Type B pancreatic cell (in vitro differentiated cells): ENCODE results near the gene TRPV6. TPM values are rescaled to one million over a fixed set of nuclear protein-coding genes. Genes with fewer than 3 reads are reported as not detected.

ENCODE experiments used
- DNase-seq: peaks from one replicate; pipeline ENCODE4 v3.0.0; 2021; ENCODE audit warnings: mixed read lengths; ENCODE audit not compliant: unreplicated experiment; ENCODE audit errors: extremely low spot score
- H3K27ac Mint-ChIP-seq: 2 replicates; pipeline ENCODE4 v1.8.0; 2021; ENCODE audit warnings: mild to moderate bottlenecking, mixed read lengths
- H3K27me3 Mint-ChIP-seq: 2 replicates; pipeline ENCODE4 v1.8.0; 2021; ENCODE audit warnings: mixed read lengths
- H3K36me3 Mint-ChIP-seq: 2 replicates; pipeline ENCODE4 v1.8.0; 2021; ENCODE audit warnings: mixed read lengths
- H3K4me1 Mint-ChIP-seq: one replicate; pipeline ENCODE4 v1.8.0; 2021; ENCODE audit warnings: mixed read lengths; ENCODE audit not compliant: unreplicated experiment
- H3K4me3 Mint-ChIP-seq: 2 replicates; pipeline ENCODE4 v1.8.0; 2021; ENCODE audit warnings: mild to moderate bottlenecking, mixed read lengths
- H3K9me3 Mint-ChIP-seq: 2 replicates; pipeline ENCODE4 v1.8.0; 2021; ENCODE audit warnings: mixed read lengths
- total RNA-seq: library from RNA; stranded (reverse); gene quantifications from 2 replicates; pipeline ENCODE4 v1.2.1, GENCODE V29; 2021; ENCODE audit warnings: low replicate concordance
- TF ChIP-seq, protein P1 (sequence below): fragments of 200-600 bp; sonication (generic); conservative IDR thresholded peaks from 2 replicates; pipeline ENCODE4 v1.5.0; 2021; ENCODE audit warnings: antibody characterized with exemption, mild to moderate bottlenecking

Gene TRPV6
- total RNA-seq, 1 donor from 2014 or later = 8.1 TPM

DNA sequence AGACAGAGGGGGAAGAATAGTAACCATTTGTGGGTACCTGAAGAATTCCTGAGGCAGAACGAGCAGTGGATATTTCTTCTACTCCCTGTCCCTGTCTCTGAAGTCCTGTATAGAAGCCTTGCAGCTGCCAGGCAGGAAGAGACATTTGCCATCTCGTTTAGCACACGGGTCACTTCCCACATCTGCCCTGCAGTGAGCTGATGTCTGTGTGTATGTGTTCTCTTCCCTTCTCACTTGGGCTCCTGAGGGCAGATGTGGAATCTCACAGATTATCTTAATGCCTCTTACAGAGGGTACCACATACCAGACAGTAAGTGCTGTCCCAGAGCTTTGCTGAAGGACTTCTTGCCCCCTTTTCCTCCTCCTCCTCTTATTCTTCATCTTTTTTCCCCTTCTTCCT, 14.1 kb upstream of the TRPV6 start:
- Mint-ChIP-seq H3K36me3 (no peaks in the 10 kb centered on the region), H3K27me3 (peaks cover 3% of the 10 kb centered on the region), H3K27ac (no peak overlapping the region), H3K4me1 (no peaks in the 10 kb centered on the region), H3K9me3 (no peaks in the 10 kb centered on the region), H3K4me3 (no peak overlapping the region)
- TF ChIP-seq, protein P1, sequence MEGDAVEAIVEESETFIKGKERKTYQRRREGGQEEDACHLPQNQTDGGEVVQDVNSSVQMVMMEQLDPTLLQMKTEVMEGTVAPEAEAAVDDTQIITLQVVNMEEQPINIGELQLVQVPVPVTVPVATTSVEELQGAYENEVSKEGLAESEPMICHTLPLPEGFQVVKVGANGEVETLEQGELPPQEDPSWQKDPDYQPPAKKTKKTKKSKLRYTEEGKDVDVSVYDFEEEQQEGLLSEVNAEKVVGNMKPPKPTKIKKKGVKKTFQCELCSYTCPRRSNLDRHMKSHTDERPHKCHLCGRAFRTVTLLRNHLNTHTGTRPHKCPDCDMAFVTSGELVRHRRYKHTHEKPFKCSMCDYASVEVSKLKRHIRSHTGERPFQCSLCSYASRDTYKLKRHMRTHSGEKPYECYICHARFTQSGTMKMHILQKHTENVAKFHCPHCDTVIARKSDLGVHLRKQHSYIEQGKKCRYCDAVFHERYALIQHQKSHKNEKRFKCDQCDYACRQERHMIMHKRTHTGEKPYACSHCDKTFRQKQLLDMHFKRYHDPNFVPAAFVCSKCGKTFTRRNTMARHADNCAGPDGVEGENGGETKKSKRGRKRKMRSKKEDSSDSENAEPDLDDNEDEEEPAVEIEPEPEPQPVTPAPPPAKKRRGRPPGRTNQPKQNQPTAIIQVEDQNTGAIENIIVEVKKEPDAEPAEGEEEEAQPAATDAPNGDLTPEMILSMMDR = no peak
- DNase-seq = no peak

DNA sequence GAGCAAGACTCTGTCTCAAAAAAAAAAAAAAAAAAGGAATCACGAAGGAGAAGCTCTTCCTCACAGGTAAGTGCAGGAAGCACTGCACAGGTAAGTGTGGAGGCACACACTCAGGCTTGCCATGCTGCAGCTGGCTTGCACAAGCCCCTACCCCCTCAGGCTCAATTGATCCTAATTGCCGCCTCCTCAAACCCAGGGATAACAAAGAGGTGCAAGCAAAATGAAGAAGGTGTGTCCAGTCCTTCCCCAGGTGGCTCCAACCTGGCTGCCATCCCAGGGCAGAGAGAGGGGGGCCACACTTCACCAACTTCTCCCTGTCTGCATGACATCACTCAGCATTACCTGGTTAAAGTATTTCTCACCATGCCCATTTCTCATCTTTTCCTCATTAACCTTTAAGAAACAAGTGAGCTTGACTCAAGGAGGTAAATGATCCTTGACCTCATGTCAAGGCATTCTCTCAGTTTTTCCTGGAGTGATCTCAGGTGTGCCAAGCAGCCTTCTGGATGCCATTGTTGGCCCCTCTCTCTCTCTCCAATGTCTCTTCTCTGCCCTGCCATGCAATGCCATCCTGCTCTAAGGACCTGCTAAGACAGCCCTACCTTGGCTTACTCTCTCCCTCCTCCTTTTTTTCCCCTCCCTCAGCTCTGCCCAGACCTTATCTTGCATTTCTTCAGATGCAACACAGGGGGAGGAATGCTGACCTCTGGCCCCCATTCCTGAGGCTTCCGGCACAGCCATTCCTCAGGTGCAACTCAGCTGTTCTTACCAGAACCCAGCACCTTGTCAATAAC, 13.0 kb upstream of the TRPV6 start:
- peaks cover 3% of the 10 kb centered on the region for H3K27me3 Mint-ChIP-seq
- H3K27ac Mint-ChIP-seq = no peak overlapping the region
- no peaks in the 10 kb centered on the region for H3K9me3 Mint-ChIP-seq
- H3K36me3 Mint-ChIP-seq = no peaks in the 10 kb centered on the region
- H3K4me1 Mint-ChIP-seq = no peaks in the 10 kb centered on the region
- TF ChIP-seq, protein P1 = no peak
- DNase-seq = no peak
- H3K4me3 Mint-ChIP-seq = no peak overlapping the region

DNA sequence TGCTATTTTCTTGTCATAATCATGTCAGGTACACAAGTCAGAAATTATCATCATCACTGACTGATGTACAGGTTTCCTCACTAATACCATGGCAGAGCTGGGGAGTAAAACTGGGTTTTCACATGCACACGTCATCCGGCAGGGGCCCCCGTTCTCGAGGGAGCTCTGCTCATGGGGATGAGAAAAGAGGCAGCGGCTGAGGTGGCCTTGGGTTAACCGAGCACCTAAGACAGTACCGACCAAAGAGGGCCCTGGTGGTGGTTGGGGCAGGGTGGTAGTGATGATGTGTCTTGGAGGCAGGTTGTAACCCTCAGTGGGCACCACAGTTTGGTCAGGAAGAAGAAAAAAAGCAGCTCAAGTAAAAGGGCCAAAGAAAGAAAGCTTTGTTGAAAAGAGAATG, 12.1 kb upstream of the TRPV6 start:
- no peak overlapping the region for H3K27ac Mint-ChIP-seq
- peak; percentile 47 for DNase-seq

DNA sequence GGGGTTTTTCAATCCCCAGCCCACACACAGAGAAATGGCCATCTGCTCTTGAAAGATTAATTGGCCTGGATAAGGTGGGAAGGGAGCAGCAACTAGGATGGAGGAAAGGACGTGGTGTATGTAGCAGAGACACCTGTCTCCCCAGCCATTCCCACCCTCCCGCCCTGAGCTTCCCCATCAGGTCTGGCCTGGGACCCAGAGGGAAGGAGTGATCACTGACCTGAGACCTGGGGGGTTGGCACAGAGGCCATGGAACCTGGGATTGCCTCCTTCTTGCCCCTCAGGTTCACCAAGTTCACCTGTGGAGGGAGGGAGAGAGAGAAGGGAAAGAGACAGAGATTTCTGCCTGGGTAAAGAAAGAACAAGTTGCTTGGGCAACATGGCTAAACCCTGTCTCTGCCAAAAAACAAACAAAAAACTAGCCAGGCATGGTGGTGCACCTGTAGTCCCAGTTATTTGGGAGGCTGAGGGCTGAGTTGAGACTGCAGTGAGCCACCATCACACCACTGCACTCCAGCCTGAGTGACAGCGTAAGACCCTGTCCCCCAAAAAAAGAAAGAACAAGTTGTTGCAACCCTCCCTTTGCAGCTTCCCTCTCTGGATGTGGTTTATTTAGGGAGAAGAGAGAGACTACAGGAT, 11.3 kb upstream of the TRPV6 start:
- no peaks in the 10 kb centered on the region for H3K4me1 Mint-ChIP-seq
- H3K4me3 Mint-ChIP-seq = no peak overlapping the region
- DNase-seq = peak; percentile 8
- H3K9me3 Mint-ChIP-seq = no peaks in the 10 kb centered on the region
- H3K27ac Mint-ChIP-seq = no peak overlapping the region
- H3K27me3 Mint-ChIP-seq = peaks cover 3% of the 10 kb centered on the region
- TF ChIP-seq, protein P1 = no peak
- H3K36me3 Mint-ChIP-seq = no peaks in the 10 kb centered on the region

More for the DNA sequence above, 12.1 kb upstream of the TRPV6 start:
- Mint-ChIP-seq H3K36me3 (no peaks in the 10 kb centered on the region), H3K4me3 (no peak overlapping the region), H3K9me3 (no peaks in the 10 kb centered on the region), H3K4me1 (no peaks in the 10 kb centered on the region), H3K27me3 (peaks cover 3% of the 10 kb centered on the region)
- TF ChIP-seq, protein P1 = no peak

DNA sequence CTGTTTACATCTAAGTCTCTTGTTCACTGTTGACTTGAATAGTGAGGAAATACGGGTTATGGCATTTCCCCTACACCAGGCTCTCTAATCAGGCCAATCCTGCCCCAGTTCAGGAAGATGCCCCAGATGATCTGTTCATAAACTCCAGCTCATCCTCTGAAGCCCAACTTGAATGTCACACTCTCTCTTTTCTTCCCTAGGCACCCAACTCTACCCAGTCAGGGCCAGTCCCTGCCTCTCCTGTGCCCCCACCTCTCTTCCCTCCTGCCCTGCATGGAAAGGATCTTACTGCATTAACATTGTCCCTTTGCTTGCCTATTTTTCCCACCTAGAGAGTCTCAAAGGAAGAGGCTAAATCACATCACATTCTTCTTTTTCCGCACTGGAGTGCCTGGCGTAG, 10.6 kb upstream of the TRPV6 start:
- Mint-ChIP-seq H3K4me3 (no peak overlapping the region), H3K9me3 (no peaks in the 10 kb centered on the region), H3K27ac (no peak overlapping the region), H3K4me1 (peaks cover under 1% of the 10 kb centered on the region), H3K27me3 (peaks cover 3% of the 10 kb centered on the region), H3K36me3 (no peaks in the 10 kb centered on the region)
- TF ChIP-seq, protein P1 = no peak
- DNase-seq = no peak
